ENCODE results near the gene DIPK1B. TPM values are rescaled to one million over a fixed set of nuclear protein-coding genes. Genes with fewer than 3 reads are reported as not detected.

DIPK1B gene
- total RNA-seq: 1 to 10 TPM; 4.8 to 6.9 TPM

DNA sequence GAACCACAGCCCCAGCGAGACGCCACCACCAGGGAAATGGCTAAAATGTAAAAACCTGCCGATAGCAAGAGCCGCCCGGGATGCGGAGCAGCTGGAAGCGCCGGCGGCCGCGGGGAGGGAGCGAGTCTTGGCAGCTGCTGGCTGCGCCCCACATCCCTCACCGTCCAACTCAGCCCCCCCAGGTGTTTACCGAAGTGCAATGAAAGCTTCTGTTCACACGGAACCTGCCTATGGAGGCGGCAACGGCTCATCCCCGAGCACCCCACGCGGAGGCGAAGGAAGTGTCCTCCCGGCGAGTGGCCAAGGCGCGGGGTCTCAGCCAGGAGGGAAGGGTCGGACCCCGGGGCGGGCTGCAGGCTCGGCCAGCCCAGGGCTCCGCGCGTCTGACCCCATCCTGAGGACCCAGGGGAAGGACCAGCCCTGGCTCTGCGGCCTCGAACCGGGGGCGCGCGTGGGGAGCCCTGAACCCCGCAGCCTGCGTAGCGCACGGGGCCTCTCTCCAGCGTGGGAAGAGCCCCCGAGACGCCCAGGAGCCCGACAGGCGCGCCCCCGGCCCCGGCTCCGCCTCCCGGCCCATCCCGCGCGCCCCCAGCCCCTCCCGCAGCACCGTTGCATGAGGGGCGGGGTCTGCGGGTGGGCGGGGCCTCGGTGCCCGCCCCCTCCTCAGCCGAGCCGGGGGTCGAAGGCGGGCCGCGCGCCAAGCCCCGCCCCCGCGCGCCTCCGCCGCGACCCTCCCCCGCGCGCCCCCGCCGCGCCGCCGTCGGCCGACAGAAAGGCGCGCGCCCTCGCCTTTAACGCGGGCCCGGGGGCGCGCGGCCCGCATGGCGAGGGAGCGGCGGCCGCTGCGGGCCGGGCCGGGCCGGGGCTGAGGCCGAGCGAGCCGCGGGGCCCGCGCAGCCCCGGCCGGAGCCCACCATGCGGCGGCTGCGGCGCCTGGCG is at the start of gene DIPK1B:
Gene DIPK1B, plus strand, starts transcription at position 822 of the 939 bp plus-strand sequence. Its CDS starts 94 bp downstream, at position 916.
- TF ChIP-seq, protein P1, sequence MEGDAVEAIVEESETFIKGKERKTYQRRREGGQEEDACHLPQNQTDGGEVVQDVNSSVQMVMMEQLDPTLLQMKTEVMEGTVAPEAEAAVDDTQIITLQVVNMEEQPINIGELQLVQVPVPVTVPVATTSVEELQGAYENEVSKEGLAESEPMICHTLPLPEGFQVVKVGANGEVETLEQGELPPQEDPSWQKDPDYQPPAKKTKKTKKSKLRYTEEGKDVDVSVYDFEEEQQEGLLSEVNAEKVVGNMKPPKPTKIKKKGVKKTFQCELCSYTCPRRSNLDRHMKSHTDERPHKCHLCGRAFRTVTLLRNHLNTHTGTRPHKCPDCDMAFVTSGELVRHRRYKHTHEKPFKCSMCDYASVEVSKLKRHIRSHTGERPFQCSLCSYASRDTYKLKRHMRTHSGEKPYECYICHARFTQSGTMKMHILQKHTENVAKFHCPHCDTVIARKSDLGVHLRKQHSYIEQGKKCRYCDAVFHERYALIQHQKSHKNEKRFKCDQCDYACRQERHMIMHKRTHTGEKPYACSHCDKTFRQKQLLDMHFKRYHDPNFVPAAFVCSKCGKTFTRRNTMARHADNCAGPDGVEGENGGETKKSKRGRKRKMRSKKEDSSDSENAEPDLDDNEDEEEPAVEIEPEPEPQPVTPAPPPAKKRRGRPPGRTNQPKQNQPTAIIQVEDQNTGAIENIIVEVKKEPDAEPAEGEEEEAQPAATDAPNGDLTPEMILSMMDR (IDR thresholded peaks at IDR 0.05): no peak
- H3K27ac ChIP-seq: no peak within 1 kb of the TSS
- no peaks in the 10 kb centered on the region for H3K27me3 ChIP-seq (replicated peaks; ENCODE audit: insufficient read depth)

DNA sequence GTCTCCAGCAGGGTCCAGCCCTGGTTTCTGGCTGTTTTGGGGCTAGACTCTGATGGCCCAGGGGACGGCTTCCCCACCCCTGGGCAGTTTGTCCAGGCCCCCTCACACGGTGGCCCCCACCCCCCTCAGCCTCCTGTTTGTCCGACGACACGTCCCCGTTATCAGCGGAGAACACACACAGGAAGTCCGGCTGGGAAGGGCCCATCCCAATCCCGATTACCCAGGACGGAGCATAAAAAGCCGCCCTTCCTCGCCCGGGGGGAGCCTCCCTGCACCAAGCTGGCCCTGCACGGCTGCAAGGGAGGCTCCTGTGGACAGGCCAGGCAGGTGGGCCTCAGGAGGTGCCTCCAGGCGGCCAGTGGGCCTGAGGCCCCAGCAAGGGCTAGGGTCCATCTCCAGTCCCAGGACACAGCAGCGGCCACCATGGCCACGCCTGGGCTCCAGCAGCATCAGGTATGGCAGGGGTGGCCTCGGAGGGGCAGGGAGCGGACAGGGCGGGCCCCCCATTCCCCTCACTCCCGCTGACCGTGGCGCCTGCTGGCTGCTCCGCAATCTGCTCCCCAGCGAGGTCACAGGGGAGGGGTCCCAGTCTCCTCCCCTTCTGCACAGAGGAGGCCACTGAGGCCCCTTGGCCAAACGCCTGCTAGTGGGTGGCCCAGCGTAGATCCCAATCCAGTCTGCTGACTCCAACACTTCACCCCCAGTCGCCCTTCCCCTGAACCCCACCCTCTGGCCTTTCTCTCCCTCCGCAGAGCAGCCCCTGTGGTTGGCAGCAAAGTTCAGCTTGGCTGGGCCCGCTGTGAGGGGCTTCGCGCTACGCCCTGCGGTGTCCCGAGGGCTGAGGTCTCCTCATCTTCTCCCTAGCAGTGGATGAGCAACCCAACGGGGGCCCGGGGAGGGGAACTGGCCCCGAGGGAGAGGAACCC is 49.5 kb upstream of the DIPK1B start, which contains the start of gene EGFL7:
Gene EGFL7, plus strand, starts transcription at position 261 of the 926 bp plus-strand sequence. CDS start 5,367 bp downstream, outside the sequence.
- Histone ChIP-seq H3K27ac (peak within 1 kb of the TSS in 1 of 2 donors; percentile 8), H3K9me3 (no peaks in the 10 kb centered on the region), H3K27me3 (replicated peaks; ENCODE audit: insufficient read depth) (no peaks in the 10 kb centered on the region), H3K36me3 (no peaks in the 10 kb centered on the region), H3K4me3 (peak within 1 kb of the TSS; percentile 65), H3K4me1 (ENCODE audit: control insufficient read depth in 1 of 2, low read depth in 2 of 2) (peaks cover 0 to 17% of the 10 kb centered on the region in 2 donors)
- ATAC-seq (ENCODE audit: insufficient number of reproducible peaks, low FRiP score, low read depth): no peak
- DNase-seq (ENCODE audit: low spot score): no peak
- TF ChIP-seq, protein P1 (IDR thresholded peaks at IDR 0.05): no peak

More for the DNA sequence above, at the start of gene DIPK1B:
- no peak for DNase-seq (ENCODE audit: low spot score)
- ATAC-seq (ENCODE audit: insufficient number of reproducible peaks, low FRiP score, low read depth): no peak
- Histone ChIP-seq H3K36me3 (no peaks in the 10 kb centered on the region), H3K4me3 (peak within 1 kb of the TSS; percentile 47), H3K4me1 (ENCODE audit: control insufficient read depth in 1 of 2, low read depth in 2 of 2) (peaks cover 8 to 13% of the 10 kb centered on the region in 2 donors), H3K9me3 (no peaks in the 10 kb centered on the region)

GRCh38 chr9:136664000-136664915 is 48.1 kb upstream of the DIPK1B start:
- Histone ChIP-seq H3K27me3 (replicated peaks; ENCODE audit: insufficient read depth) (no peaks in the 10 kb centered on the region), H3K36me3 (no peaks in the 10 kb centered on the region), H3K27ac (peak overlapping the region; percentile 8 to 22), H3K4me1 (ENCODE audit: control insufficient read depth in 1 of 2, low read depth in 2 of 2) (peaks cover 0 to 17% of the 10 kb centered on the region in 2 donors), H3K9me3 (no peaks in the 10 kb centered on the region), H3K4me3 (peak overlapping the region; percentile 65)
- ATAC-seq (ENCODE audit: insufficient number of reproducible peaks, low FRiP score, low read depth) (no peak), DNase-seq (ENCODE audit: low spot score) (no peak)
- TF ChIP-seq, protein P1 (IDR thresholded peaks at IDR 0.05): no peak

DNA sequence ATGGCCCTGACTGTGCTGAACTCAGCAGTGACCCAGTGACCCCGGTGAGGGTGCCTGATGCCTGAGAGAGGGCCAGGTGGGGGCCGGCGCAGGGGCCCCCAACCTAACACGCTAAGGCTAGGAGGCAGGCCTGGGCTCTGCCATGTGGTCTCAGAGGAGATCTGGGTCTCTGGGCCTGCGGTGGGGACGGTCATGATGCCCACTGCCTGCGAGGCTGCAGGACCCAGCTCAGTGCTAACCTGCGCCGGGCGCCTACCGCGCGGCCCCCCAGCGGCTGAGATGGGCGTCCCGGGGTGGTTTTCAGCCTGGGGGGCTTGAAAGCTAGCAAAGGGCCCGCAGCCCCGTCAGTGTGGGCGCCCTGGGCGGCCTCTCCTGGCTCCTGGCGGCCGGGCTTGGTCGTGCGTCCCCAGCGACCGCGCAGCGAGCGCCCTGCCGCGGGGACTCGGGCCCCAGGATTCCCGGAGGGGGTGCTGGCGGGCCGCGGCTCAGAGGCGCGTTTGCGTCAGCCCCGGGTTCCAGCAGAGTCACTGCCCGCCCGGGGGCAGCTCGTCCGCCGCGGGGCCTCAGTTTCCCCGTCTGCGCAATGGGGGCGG is 47.2 kb upstream of the DIPK1B start:
- Histone ChIP-seq H3K4me3 (peak overlapping the region; percentile 65), H3K4me1 (ENCODE audit: control insufficient read depth in 1 of 2, low read depth in 2 of 2) (peaks cover 0 to 17% of the 10 kb centered on the region in 2 donors), H3K36me3 (no peaks in the 10 kb centered on the region), H3K27me3 (replicated peaks; ENCODE audit: insufficient read depth) (no peaks in the 10 kb centered on the region), H3K27ac (no peak overlapping the region), H3K9me3 (no peaks in the 10 kb centered on the region)
- DNase-seq (ENCODE audit: low spot score): no peak
- ATAC-seq (ENCODE audit: insufficient number of reproducible peaks, low FRiP score, low read depth): no peak
- TF ChIP-seq, protein P1 (IDR thresholded peaks at IDR 0.05): peak; percentile 23

Data from thoracic aorta (tissue), 2 donors.